GM18519 (cell line): Measurements from ENCODE around the gene SALL3.

Experiments
- ATAC-seq: cut with Tn5 transposase; IDR thresholded peaks from one replicate; pipeline ENCODE4 v1.9.1; 2021; ENCODE audit warnings: mild to moderate bottlenecking, moderate library complexity; ENCODE audit not compliant: unreplicated experiment, low FRiP score

SALL3 gene

DNA sequence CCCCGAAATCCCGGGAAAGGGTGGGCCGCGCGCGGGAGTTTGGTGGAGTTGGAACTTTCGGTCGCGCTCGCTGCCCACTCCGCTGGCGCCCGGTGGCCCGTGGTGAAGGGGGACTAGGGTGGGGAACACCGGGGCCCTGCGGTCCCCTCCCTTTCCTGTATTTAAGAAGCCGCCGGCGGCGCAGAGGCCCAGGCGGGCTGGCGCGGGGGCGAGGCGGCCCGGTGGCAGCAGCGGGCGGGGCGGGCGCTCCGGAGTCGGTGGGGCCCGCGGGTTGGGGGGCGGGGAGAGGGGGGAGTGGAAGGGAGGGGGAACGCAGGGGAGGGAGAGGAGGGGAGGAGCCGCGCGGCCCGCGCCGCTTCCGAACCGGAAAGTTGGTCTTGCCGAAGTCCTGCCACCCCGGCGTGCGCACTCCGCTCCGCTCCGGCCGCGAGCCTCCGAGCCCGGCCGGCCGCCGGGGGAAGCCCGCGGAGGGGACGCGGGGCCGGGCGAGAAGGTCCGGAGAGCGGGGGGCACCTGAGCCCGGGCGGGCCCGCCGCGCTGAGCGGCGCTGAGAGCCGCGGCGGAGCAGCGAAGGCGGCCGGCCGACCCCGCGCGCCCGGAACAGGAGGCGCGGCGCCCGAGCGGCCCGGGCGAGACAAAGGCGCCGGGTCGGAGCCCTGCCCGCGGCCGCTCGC lies 425 bp upstream of the SALL3 start:
- ATAC-seq: no peak

DNA sequence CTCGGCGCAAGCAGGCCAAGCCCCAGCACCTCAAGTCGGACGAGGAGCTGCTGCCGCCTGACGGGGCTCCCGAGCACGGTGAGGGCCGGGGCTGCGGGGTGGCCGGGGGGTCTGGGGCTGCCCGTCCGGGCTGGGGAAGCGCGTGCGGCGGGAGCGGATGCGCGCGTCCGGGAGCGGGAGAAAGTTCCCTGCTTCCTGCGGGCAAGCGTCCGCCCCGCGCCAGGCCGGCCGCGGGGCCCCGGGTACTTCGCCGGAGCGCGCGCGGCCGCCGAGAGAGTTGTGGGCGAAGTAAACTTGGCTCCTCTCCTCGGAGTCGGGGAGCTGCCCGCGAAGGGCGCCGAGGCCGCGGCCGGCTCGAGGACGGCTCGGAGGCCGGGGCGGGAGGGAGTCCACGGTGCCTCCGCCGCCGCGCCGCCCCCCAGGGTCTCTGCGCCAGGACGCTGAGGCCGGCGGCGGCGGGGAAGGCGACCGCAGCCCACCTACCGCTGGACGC lies 707 bp downstream of the SALL3 start:
- no peak for ATAC-seq

DNA sequence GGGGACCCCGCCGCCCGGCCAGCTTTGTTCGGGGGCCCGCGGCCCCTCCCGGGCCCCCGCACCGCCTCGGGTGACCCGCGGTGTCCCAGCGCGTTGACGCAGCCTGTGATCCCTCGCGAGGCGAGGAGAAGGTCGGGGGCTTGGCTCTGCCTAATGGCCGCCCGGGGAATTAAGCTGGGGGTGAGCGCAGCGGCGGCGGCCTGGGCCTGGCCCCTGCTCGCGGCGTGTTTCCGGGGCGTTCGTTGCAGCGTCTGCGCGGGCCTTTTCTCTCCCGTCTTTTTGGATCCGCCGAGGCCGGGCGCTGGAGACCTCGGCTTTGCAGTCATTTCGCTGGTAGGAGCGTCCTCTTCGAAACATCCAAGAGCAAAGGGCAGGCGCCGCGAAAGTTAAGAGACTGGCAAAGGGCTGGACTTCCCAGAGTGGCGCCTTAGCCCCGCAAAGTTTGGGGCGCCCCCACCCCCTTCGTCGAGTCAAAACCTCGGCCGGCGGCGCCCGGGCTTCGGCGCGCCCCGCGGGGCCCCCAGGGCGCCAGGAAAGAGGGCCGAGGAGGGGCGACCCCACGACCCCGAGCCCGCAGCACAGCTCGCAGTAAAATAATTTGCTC lies 1.3 kb downstream of the SALL3 start:
- no peak for ATAC-seq

- no peak for ATAC-seq
These were observed 1.8 kb downstream of the SALL3 start for GRCh38 chr18:78981394-78981831.

DNA sequence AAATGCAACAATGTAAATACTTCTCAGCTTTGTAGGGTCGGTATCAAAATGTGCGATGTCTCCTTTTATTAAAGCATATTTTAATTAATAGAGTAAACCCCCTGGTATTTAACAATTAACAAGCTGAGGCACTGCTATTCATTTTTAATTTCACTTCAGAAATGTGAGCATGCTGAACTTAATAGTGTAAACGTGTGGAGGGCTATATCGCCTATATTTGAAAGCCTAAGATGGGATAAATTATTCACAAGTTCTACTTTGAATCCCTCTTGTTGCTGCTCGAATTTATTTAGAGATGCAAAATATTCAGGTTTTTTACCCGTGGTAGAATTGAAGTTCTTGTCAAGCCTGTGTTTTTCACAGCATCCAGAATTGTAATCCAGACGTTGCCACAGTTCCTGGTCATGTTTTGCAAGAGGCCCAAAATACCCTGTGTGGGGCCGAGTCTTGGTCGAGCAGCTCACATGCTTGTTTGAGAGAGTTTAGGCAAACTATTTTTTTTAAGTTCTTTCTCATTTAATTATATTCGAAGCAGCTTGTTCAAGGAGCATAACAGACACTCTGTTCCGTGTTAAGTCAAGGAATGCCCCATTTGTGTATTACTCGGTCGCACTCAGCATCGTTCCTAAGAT lies 2.5 kb downstream of the SALL3 start:
- ATAC-seq: no peak

GRCh38 chr18:78983512-78983911 lies 3.9 kb downstream of the SALL3 start:
- no peak for ATAC-seq

- no peak for ATAC-seq
These were observed 5.5 kb downstream of the SALL3 start for GRCh38 chr18:78984941-78985784.

GRCh38 chr18:78986018-78986481 lies 6.4 kb downstream of the SALL3 start:
- ATAC-seq: no peak

DNA sequence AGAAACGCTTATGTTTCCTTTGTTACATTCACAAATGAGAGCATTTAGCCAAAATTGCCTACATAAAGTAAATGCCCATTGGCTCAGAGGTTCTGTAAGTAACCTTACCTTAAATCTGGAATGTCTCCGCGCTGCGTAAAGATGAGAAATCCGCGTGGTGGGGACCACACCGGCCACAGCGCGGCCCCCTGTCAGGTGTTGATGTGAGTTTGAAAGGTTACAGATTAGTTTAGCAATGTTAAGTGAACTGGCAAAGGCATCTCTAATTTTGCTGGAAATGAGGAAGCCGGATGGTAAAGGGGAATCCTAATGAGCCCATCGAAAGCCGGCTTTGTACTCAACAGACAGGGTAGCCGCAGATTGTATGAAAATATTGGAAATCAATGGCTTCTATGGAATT lies 11.8 kb downstream of the SALL3 start:
- no peak for ATAC-seq

GRCh38 chr18:78992041-78993011 lies 12.7 kb downstream of the SALL3 start:
- ATAC-seq: no peak

GRCh38 chr18:78993014-78993926 lies 13.7 kb downstream of the SALL3 start:
- ATAC-seq: no peak

GRCh38 chr18:78994000-78994399 lies 14.4 kb downstream of the SALL3 start:
- no peak for ATAC-seq

DNA sequence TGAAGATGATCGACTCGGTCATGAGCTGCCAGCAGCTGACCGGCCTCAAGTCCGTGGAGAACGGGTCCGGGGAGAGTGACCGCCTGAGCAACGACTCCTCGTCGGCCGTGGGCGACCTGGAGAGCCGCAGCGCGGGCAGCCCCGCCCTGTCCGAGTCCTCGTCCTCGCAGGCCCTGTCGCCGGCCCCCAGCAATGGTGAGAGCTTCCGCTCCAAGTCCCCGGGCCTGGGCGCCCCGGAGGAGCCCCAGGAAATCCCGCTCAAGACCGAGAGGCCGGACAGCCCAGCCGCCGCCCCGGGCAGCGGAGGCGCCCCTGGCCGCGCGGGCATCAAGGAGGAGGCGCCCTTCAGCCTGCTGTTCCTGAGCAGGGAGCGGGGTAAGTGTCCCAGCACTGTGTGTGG lies 14.9 kb downstream of the SALL3 start:
- ATAC-seq: no peak

GRCh38 chr18:78994977-78995582 lies 15.5 kb downstream of the SALL3 start:
- ATAC-seq: no peak

DNA sequence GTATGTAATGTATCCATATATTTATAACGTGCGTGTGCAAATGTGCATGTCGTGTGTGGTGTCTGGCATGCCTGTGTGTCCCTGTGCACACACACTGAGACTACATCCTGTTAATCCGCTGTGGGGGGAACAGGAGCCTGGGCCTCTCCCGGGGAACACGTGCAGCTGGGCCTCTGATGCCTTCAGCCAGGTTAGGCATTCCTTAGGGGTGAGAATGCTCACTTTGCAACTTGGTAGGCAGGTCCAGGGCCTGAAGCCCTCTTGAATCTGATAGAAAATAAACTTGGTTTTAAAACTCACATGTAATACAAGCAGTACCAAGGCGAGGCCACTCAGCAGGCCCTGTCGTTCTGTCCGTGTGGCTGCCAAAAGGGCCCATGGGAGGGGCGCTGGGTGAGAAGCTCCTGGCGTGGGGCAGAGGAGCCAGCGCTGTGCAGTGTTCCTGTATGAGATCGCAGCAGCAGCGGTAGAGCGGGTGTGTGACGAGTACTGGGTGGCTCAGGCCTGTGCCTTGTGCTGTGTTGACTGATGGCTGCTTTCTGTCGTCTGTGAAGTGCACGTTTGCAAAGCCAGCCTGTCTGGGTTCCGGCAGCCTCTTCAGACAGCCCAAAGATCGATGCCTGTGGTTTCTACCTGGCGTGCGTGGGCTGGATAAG lies 16.2 kb downstream of the SALL3 start:
- no peak for ATAC-seq

DNA sequence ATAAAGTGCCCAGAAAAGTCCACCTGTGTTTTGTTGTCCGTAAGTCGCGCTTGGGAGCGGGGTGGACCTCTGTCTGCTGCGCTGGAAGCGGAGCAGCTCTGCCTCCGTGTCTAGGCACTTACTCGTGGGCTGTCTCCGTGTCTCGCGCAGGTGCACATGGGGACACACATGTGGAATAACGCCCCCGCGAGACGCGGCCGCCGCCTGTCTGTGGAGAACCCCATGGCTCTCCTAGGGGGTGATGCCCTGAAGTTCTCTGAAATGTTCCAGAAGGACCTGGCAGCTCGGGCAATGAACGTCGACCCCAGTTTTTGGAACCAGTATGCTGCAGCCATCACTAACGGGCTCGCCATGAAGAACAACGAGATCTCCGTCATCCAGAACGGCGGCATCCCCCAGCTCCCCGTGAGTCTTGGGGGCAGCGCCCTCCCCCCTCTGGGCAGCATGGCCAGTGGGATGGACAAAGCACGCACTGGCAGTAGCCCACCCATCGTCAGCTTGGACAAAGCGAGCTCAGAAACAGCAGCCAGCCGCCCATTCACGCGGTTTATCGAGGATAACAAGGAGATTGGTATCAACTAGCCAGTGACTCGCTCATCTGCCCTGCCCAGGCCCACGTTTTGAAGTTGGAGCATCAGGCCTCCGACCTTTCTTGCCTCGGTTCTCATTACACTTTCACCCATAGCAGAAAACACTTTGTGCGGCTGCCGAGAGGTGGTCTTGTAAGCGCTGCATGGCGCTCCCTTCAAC lies 17.3 kb downstream of the SALL3 start:
- ATAC-seq: no peak
